HEK293 (cell line): ENCODE results near the gene EIF1AD.

Experiments
- CTCF ChIP-seq: fragments of 450-650 bp; formaldehyde crosslinking; IDR thresholded peaks from 2 replicates; pipeline ENCODE4 v1.5.1; 2016; ENCODE audit warnings: missing biosample characterization, missing genetic modification characterization
- YY1 ChIP-seq: fragments of 450-650 bp; formaldehyde crosslinking; IDR thresholded peaks from 2 replicates; pipeline ENCODE4 v1.5.1; 2018; ENCODE audit warnings: missing biosample characterization, missing genetic modification characterization
- ZBTB21 ChIP-seq: fragments of 450-650 bp; formaldehyde crosslinking; IDR thresholded peaks from 2 replicates; pipeline ENCODE4 v1.5.1; 2017; ENCODE audit warnings: missing biosample characterization, missing genetic modification characterization
- ZNF24 ChIP-seq: fragments of 450-650 bp; formaldehyde crosslinking; IDR thresholded peaks from 2 replicates; pipeline ENCODE4 v1.5.1; 2016; ENCODE audit warnings: missing biosample characterization, missing genetic modification characterization
- ZNF580 ChIP-seq: fragments of 450-650 bp; formaldehyde crosslinking; IDR thresholded peaks from 2 replicates; pipeline ENCODE4 v1.5.1; 2016; ENCODE audit warnings: missing biosample characterization, missing genetic modification characterization

- TF ChIP-seq ZNF24 = no peak
- no peak for TF ChIP-seq CTCF
- TF ChIP-seq ZBTB21 (tag by site-specific recombination) = no peak
- TF ChIP-seq ZNF580 (tag by site-specific recombination) = no peak
- TF ChIP-seq YY1 (tag by site-specific recombination) = no peak
Measured at GRCh38 chr11:65975771-65976170, 26.2 kb downstream of the EIF1AD start.
